SKM-1 treated with dmso at 0.1 percent for 144 hours (cell line): Measurements from ENCODE around the gene HDAC3.
A peak's percentile ranks its signal among the peaks of the same experiment; 100 is the strongest.
"Not testable (repeated sequence)": the region's sequence is repeated elsewhere in the genome, so short reads cannot be mapped to it uniquely, and the experiment has no call there.

ENCODE experiments used
- DNase-seq: peaks from one replicate; lab custom pipeline; 2025; ENCODE audit not compliant: unreplicated experiment; lab: John Stamatoyannopoulos, UW

HDAC3 gene

GRCh38 chr5:141636106-141636412 is 590 bp downstream of the HDAC3 start:
- DNase-seq = no peak

- no peak for DNase-seq
Observed at GRCh38 chr5:141635646-141636045, 1.0 kb downstream of the HDAC3 start.

GRCh38 chr5:141634720-141635119 is 1.9 kb downstream of the HDAC3 start:
- DNase-seq = no peak

GRCh38 chr5:141633871-141634561 is 2.6 kb downstream of the HDAC3 start:
- DNase-seq = peak; percentile 26

GRCh38 chr5:141632650-141633049 is 4.0 kb downstream of the HDAC3 start:
- no peak for DNase-seq

GRCh38 chr5:141630570-141631140 is 6.0 kb downstream of the HDAC3 start:
- DNase-seq = no peak

GRCh38 chr5:141628175-141628788 is 8.4 kb downstream of the HDAC3 start:
- DNase-seq = no peak

- no peak for DNase-seq
Observed at GRCh38 chr5:141623611-141624010, 13.0 kb downstream of the HDAC3 start.

DNA sequence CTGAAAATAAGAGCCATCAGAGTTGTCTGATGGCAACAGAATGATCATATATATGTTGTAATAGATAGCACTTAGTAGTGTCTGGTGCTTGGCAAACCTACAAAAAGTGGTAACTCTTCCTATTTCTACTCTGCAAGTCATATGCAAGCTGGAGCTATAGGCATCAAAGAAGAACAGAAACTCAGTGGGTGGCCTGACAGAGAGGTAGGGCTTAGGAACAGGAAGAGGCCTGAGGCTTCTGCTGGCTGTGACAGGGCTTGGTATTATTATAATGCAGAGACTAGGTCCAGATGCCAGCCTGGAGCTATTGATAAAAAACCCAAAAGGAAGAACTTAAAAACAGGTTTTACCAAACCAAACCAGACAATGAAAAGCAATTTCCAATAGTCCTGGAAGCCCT is 13.5 kb downstream of the HDAC3 start:
- peak; percentile 30 for DNase-seq

DNA sequence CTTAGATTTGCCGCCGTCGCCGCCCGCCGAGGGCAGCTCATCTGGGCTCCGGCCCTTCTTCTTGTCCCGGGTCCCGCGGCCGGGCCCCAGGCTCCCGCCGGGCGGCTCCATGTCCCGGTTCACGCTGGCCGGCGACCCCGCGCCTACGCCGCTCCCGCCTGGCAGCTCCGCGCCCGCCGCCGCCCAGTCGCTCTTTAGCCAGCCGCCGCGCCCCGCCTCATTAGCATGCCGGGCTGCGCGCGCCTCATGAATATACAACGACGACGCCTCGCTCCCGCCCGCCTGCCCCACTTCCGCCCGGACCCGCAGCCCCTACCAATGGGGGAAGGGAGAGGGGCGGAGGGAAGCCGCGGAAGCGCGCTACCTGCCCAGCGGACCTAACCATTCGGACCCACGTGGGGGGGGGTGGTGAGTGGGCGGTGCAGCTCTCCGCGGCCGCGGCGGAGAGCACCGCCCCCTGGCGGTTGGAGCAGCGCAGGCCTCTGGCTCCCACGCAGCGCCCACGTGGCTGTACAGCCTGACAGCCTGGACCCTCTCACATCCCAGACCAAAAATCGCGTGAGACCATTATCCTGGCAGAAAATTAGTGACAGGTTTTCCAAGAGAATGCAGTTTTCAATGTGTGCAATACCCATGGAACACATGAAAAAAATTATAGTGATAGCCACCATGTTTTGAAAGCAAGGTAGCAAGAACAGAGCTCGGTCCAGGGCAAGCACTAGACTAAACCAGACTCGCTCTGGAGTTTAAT is 17.7 kb downstream of the HDAC3 start, which contains the start of gene DIAPH1:
DIAPH1 (minus strand) TSS at position 197 of the 751 bp plus-strand sequence; CDS start at position 111, 86 bp downstream.
- DNase-seq = peak; percentile 95

- DNase-seq = peak; percentile 23
Observed at GRCh38 chr5:141618030-141618803, 18.4 kb downstream of the HDAC3 start.

DNA sequence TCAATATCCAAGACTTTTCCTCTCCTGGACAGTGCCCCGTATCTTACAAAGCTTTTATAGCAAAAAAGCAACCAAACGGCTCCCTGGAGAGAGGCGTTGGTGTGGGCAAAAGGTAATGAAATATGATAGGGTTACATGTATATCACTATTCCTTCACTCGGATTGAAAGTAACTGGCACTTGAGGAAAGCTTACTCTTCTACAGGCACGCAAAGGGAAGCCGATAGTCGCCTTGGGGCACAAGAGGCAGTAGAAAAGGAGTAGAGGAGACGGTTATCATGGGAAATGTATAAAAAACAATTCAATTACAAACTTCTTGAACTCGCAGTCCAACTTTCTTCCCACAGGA is 19.0 kb downstream of the HDAC3 start:
- no peak for DNase-seq

DNA sequence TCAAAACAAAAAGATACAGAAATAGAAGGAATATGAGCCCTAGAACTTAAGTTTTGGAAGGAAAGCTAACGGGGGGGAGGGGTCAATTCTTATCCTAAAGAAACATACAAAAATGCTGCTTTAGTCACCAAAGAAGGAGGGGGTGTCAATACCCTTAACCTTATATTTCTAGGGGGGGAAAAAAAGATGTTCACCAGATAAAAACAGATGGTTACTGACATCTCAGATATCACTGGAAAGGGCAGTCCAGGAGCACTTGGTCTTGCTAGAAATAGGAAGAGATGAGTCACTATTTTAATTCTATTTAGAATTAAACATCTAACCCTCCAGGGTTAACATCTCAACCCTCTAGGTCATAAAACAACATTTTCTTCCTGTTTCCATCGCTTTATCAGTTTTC is 19.5 kb downstream of the HDAC3 start:
- DNase-seq = no peak

GRCh38 chr5:141615991-141616720 is 20.5 kb downstream of the HDAC3 start:
- no peak for DNase-seq

DNA sequence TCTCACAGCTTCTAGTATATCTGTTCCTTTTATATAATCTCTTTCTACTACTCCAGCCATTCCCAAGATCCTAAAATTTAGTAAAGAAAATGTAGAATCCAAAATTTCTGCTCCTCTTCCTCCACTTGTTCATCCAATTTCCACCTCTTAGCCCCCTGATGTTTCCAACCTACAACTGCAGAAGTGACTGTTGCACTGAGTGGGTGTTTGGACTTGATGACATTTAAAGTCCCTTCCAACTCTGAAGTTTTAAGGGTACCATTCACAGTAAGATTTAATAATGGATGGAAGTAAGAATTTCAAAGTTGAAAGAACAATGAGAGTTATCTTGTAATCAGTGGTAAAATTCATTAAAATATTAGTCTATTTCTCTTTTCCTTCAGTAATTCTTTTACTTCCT is 23.3 kb downstream of the HDAC3 start:
- no peak for DNase-seq

DNA sequence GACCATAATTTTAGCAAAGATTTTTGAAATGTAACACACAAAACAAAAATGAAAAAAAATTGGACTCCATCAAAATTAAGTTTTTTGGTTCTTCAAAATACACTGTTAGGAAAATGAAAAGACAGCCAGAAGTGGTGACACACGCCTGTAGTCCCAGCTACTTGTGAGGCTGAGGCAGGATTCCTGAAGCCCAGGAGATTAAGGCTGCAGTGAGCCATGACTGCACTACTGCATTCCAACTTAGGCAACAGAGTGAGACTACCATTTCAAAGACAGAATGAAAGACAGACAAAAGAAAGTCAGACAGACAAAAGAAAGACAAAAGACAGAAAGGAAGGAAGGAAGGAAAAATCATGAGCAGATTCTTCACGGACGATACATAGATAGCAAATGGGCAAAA is 25.4 kb downstream of the HDAC3 start:
- no peak for DNase-seq

DNA sequence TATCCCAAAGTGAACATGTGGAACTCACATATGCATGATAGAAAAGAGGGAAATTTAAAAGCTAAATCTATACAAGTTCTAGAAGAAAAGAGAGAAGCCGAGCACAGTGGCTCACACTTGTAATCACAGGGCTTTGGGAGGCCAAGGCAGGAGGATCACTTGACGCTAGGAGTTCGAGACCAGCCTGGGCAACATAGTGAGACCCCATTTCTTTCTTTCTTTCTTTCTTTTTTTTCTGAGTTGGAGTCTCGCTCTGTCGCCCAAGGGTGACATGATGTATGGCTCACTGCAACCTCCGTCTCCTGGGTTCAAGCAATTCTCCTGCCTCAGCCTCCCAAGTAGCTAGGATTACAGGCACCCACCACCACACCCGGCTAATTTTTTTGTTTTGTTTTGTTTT is 26.7 kb downstream of the HDAC3 start:
- not testable (repeated sequence) for DNase-seq

GRCh38 chr5:141609044-141609443 is 27.6 kb downstream of the HDAC3 start:
- DNase-seq = no peak

DNA sequence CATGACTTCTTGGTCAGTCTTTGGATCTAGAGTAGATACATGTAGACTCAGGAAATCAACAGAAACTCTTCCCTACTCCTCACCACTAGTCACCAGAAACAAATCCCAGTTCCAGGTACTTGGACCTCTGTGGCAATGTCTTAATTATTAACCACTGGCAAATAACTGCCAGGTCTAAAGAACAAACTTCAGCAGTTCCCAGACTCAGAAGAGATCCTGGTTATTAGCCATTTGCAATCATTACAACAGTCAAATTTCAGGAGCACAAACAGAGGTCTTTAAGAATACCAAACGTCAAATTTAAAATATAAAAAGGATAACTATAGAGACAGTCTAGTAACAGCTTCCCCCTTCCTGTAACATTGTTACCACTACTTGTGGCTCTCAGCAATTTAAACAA is 28.1 kb downstream of the HDAC3 start:
- no peak for DNase-seq

GRCh38 chr5:141608046-141608445 is 28.6 kb downstream of the HDAC3 start:
- no peak for DNase-seq
